NCI-H146 treated with DMSO at 0.1 percent for 48 hours (cell line): ENCODE results near the gene SRRM3.
A peak's percentile ranks its signal among the peaks of the same experiment; 100 is the strongest.
"Not testable (repeated sequence)": the region's sequence is repeated elsewhere in the genome, so short reads cannot be mapped to it uniquely, and the experiment has no call there.

Experiments
- DNase-seq: peaks from one replicate; lab custom pipeline; 2025; ENCODE audit not compliant: unreplicated experiment; lab: John Stamatoyannopoulos, UW

Gene SRRM3

DNA sequence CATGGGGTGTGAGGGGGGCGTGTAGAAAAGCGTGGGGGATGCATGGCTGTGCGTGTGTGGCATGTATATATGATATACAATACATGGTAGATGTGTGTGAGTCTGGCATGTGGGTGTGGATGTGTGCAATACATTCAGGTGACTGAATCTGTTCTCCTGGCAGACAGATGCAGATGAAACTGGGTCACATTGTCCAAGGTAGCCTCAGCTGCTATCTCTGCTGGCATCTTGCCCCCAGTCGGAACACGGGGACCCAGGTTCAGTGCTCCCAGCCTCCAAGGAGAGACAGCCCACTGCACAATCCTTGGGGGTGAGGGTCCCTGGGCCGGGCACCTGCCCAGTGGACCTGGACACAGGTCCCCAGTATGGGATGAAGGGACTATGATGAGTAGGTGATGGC lies 12.4 kb upstream of the SRRM3 start:
- DNase-seq, result no peak

- peak; percentile 13 for DNase-seq
Observed at GRCh38 chr7:76191783-76192240, 9.9 kb upstream of the SRRM3 start.

DNA sequence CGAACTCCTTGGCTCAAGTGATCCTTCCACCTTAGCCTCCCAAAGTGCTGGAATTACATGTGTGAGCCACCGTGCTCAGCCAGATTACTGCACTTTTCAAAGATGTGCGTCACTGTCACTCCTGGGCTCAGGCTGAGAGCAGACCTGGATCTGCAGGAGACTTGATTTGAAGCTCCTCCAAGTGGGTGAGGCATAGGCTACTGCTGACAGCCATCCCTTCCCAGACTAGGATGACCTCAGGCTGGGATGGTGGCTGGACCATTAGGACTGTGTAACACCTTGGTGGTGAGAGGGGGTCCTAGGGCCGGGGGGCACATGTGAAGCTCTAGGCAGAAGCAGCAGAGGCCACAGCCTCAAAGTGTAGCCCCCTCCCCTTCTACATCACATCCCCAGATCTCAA lies 8.2 kb upstream of the SRRM3 start:
- DNase-seq, result no peak

- DNase-seq, result no peak
Observed at GRCh38 chr7:76193883-76194282, 7.8 kb upstream of the SRRM3 start.

DNA sequence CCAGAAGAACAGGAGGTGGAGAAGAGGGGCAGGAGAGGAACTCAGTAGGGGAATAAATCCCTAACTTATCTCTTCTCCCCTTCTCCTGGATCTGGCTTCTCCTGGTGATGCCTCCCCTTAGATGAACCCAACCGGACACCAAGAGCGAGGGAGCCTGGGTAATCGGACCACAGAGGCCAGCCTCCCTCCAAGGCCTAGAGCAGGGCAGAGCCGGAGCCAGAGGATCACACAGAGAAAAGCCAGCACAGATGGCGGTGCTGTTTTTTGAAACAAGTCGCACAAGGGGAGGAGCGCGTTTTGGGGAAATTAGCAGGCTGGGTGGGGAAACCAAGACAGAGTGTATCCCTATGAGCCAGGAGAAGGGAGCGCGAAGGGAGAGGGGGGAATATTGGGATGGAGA lies 4.9 kb upstream of the SRRM3 start:
- DNase-seq, result no peak

GRCh38 chr7:76198202-76198601 lies 3.5 kb upstream of the SRRM3 start:
- DNase-seq, result no peak

DNA sequence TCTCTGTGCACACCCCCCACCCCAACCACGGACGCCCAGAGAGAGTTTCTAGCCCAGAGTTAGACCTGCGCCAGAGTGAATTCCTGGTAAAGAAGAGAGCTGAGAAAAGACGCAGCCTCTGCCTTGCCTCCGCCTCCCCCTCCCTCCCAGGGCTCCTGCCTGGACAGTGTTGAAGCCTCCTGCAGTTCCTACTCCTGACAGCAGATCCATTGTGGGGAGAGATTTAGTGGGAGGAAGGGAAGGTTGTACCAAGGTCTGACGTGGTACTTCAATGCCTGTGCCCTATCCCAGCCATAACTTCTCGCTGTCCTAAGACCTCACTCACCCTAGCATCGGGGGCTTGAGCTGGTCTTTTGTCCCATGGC lies 952 bp downstream of the SRRM3 start:
- DNase-seq, result peak; percentile 23

DNA sequence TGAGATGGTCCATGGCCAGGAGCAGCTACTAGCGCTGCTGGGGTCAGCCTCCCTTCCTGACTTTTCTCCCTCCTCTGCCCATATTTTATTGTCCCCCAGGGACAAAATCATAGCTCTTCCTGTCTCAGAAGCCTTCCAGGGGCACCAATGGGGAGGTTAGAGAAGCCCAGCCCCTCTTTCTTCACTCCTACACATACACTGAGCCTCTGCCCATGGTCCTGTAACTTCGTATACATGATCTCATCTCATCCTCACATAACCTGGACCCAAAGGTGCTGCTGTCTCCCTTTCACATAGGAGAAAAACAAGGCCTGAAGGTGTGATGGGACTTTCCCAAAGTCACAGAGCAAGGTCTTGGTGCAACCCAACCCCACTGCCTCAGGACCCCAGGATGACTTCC lies 2.5 kb downstream of the SRRM3 start:
- DNase-seq, result no peak

DNA sequence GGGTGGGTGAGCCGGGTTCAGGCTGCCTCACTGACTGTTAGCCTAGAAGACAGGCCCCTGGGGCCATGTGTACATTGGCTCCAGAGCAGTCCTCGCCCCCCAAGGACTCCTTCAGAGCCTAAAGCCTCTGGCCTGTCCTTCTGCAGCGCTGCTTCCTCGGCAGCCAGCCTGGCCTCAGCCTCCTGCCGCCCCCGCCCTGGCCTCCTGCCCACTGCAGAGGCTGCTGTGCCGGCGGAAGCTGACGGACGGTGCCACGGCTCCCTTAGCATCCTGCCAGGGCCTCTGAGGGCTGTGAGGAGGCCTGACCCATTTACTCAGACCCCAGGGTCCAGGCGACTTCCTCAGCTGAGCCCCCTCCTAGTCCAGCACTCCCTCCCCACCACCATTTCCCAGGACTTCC lies 4.9 kb downstream of the SRRM3 start:
- no peak for DNase-seq

- no peak for DNase-seq
Observed at GRCh38 chr7:76209310-76209709, 7.6 kb downstream of the SRRM3 start.

DNA sequence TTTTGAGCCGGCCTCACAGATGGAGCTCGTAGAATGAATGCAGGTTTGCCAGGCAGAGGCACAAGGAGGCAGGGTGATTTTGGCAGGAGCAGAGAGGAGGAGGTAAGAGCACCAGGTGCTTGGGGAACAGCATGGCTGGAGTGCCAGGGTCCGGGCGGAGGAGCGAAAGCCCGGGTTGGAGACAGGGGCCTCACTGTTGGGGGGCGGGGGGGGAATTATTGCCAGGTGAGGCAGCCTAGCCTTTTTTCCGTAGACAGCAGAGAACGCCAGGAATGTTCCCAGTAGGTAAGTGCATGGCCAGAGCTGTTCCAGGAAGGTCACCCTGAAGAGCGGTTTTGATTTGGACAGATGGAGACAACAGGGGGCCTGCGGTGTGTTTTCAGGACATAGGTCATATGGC lies 9.5 kb downstream of the SRRM3 start:
- DNase-seq, result no peak

DNA sequence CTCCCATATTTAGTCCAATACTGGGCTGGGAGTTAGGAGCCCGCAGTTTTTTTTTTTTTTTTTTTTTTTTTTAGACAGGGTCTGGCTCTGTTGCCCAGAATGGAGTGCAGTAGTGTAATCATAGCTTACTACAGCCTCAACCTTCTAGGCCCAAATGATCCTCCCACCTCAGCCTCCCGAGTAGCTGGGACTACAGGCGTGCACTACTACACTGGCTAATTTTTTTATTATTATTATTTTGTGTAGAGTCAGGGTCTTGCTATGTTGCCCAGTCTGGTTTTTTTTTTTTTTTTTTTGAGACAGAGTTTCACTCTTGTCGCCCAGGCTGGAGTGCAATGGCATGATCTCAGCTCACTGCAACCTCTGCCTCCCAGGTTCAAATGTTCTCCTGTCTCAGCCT lies 13.7 kb downstream of the SRRM3 start:
- DNase-seq, result not testable (repeated sequence)

- peak; percentile 88 for DNase-seq
Observed at GRCh38 chr7:76216381-76217082, 14.8 kb downstream of the SRRM3 start.

GRCh38 chr7:76217942-76218566 lies 16.4 kb downstream of the SRRM3 start:
- DNase-seq, result no peak

DNA sequence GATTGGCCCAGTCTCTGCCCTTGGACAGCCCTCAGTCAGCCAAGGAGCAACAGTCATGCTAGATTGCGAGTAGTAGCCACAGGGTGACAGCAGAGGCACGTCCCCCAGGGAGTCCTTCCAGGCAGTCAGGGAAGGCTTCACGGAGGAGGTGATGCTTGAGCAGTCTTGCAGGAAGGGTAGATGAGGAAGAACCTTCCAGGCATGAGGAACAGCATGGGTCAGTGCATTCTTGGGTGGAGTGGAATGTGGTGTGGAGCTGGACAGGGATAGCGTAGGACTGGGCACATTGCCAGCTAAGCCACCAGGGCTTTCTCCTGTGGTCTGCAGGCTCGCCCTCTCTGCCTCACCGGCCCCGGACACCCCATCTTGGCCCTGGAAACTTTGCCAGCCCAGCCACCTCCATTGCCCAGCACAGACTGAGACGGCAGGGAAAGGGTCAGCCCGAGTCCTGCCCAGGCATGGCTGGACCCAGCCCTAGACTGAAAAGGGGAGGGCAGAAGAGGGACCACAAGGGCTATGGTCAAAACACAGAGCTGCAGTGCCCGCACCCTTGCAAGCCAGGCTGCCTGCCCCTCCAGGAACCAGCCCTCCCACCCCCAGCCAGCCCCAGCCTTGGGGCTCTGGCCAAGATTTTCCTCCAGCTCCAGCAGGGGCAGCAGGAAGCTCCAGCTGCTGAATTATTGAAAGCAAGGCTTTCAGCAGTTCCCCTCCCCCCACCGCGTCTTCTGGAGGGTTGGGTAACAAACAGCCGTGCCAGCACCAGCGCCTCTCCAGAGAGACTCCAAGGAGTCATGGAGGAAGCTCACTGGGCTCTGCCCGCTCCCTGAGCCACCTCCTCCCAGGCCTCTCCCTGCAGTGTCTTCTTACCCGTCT lies 18.7 kb downstream of the SRRM3 start:
- DNase-seq, result no peak

DNA sequence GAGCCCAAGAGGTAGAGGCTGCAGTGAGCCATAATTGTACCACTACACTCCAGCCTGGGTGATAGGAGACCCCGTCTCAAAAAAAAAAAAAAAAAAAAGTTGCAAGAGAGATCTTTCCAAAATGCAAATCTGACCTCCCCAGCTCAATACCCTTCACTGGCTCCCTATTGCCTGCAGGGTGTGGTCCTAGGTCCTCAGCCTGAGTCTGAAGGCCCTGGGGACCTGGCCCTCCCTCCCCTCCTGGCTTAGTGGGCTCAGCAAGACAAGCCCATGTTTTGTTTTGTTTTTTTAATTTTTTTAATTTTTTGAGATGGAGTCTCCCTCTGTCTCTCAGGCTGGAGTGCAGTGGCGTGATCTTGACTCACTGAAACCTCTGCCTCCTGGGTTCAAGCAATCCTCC lies 20.6 kb downstream of the SRRM3 start:
- no peak for DNase-seq

- no peak for DNase-seq
Observed at GRCh38 chr7:76222839-76223238, 21.1 kb downstream of the SRRM3 start.

DNA sequence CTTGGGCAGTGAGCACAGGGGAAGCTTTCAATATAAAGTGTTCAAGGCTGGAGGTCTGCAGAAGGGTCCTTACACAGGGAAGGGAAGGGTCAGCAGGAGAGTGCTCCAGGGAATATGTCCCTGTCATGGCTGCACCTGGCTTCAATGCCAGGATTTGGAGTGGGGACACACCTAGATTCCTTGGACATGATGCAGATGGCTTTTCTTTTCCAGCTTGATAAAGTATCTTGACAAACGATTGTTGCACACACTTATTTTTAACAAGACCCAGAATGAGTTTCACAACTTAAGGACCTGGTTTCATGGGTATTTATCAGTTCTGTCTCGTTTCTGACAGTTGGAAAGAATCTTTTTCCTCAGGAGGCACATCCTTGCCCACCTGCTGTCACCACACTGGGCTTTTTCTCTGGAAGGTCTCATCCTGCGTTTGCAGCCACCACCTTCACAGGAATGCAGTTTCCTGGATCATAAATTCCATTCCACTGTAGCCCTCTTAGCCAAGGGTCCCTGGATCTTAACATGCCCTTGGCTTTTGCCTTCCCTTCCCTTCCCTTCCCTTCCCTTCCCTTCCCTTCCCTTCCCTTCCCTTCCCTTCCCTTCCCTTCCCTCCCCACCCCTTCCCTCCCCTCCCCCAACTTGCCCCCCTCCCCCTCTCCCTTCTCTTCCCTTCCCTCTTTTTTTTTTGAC lies 21.7 kb downstream of the SRRM3 start:
- DNase-seq, result no peak

- no peak for DNase-seq
Observed at GRCh38 chr7:76224695-76225094, 23.0 kb downstream of the SRRM3 start.

DNA sequence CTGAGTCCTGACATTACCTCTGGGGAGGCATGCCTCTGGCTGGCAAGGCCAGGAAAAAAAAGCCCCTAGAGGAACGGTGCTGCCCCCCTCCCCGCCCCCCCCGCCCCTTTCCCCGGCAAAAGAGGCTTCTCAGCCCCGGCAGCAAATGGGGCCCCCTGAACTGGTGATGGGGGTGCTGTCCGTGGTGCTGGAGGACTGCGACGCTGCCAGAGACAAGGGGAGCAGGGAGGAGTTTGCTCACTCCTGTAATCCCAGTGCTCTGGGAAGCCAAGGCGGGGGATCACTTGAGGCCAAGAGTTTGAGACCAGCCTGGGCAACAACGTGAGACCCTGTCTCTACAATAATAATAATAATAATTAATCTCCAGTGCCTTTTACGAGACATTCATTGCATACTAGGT lies 23.7 kb downstream of the SRRM3 start:
- no peak for DNase-seq

- DNase-seq, result no peak
Observed at GRCh38 chr7:76225951-76226350, 24.3 kb downstream of the SRRM3 start.
